ENCODE data around the gene KRT85.

KRT85 gene

GRCh38 chr12:52369809-52370208, 2.5 kb upstream of the KRT85 start:
- H3K27me3 ChIP-seq (replicated peaks; ENCODE audit: control insufficient read depth, insufficient read depth, low read length), result peaks cover 1% of the 10 kb centered on the region
- no peak for TF ChIP-seq CTCF (IDR thresholded peaks at IDR 0.05; ENCODE audit: insufficient read depth, low read length, poor library complexity, severe bottlenecking)

DNA sequence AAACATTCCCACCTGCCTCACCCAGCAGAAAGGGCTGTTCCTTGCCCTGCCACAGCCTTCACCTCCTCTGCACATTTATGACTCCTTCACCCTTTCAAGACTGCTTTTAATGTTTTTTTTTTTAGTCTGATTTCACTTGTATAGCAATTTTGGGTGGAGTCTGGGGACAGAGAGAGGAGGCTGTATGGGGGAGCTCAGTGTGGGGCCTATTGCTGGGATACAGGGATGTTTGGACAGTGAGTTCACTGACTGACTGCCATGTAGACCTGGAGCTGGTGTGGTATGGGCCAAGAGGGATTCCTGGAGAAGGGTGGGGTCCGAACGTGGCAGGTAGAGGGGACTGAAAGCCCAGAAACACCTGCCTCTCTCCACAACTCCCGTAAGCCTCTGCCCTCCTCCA, 1.9 kb upstream of the KRT85 start:
- peaks cover 1% of the 10 kb centered on the region for H3K27me3 ChIP-seq (replicated peaks; ENCODE audit: control insufficient read depth, insufficient read depth, low read length)
- no peak overlapping the region for H3K4me3 ChIP-seq (replicated peaks; ENCODE audit: low read depth, low read length)
- H3K36me3 ChIP-seq (ENCODE audit: control insufficient read depth, insufficient read depth, low read length), result no peaks in the 10 kb centered on the region
- TF ChIP-seq CTCF (IDR thresholded peaks at IDR 0.05; ENCODE audit: insufficient read depth, low read length, poor library complexity, severe bottlenecking), result no peak
- no peak for DNase-seq (ENCODE audit: extremely low read depth, insufficient read length)

More at GRCh38 chr12:52369809-52370208, 2.5 kb upstream of the KRT85 start:
- DNase-seq (ENCODE audit: extremely low read depth, insufficient read length), result no peak
- Histone ChIP-seq H3K4me3 (replicated peaks; ENCODE audit: low read depth, low read length) (no peak overlapping the region), H3K36me3 (ENCODE audit: control insufficient read depth, insufficient read depth, low read length) (no peaks in the 10 kb centered on the region)

DNA sequence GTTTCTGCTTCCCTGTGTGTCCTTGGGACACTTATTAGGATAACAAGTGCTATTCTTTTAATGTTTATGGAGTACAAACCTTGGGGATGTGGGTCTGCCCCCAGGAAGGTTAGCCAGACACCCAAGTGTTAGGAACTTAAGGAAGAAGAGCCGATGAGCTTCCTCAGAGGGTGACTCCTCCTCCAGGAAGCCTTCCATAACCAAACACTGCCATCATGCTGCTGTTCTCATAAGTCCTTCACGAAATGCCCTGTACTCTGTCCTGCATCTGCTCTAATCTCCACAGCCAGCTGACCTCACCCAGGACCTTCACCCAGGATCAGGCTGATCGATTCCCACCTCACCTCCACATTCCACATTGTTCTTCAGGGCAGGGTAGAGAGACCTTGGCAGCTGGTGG, 1.2 kb upstream of the KRT85 start:
- Histone ChIP-seq H3K27me3 (replicated peaks; ENCODE audit: control insufficient read depth, insufficient read depth, low read length) (peaks cover 1% of the 10 kb centered on the region), H3K4me3 (replicated peaks; ENCODE audit: low read depth, low read length) (no peak overlapping the region), H3K36me3 (ENCODE audit: control insufficient read depth, insufficient read depth, low read length) (no peaks in the 10 kb centered on the region)
- no peak for TF ChIP-seq CTCF (IDR thresholded peaks at IDR 0.05; ENCODE audit: insufficient read depth, low read length, poor library complexity, severe bottlenecking)
- no peak for DNase-seq (ENCODE audit: extremely low read depth, insufficient read length)

GRCh38 chr12:52367876-52368275, 595 bp upstream of the KRT85 start:
- H3K27me3 ChIP-seq (replicated peaks; ENCODE audit: control insufficient read depth, insufficient read depth, low read length), result peaks cover 1% of the 10 kb centered on the region
- no peak for DNase-seq (ENCODE audit: extremely low read depth, insufficient read length)
- H3K36me3 ChIP-seq (ENCODE audit: control insufficient read depth, insufficient read depth, low read length), result no peaks in the 10 kb centered on the region
- TF ChIP-seq CTCF (IDR thresholded peaks at IDR 0.05; ENCODE audit: insufficient read depth, low read length, poor library complexity, severe bottlenecking), result no peak
- no peak overlapping the region for H3K4me3 ChIP-seq (replicated peaks; ENCODE audit: low read depth, low read length)

DNA sequence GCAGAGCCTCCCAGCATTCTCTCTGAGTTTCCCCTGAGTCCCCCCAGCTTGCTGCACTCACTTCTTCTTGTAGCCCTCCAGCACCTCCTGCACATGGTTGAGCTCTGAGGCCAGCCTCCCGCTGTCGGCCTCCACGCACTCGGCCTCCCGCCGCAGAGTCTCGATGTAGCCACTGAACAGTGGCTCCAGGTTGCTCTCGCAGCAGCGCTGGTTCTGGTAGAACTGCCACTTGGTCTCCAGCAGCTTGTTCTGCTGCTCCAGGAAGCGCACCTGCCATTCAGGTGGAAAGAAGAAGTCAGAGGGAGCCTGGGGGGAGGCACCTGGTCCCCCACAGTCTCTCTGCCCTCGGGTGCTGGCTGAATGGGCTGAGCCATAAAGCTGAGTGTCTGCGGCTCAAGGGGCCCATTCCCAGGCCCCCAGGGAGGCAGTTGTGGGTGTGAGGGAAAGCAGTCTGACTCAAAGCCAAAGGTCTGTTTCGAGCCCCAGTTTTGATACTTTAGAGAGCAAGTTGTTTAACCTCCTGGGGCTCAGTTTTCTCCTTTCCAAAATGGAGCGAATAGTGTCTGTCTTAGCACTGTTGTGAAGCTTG, 2.3 kb downstream of the KRT85 start:
- H3K27me3 ChIP-seq (replicated peaks; ENCODE audit: control insufficient read depth, insufficient read depth, low read length), result no peaks in the 10 kb centered on the region; the same call in none of the 2 replicates
- DNase-seq (ENCODE audit: extremely low read depth, insufficient read length), result no peak
- no peak for TF ChIP-seq CTCF (IDR thresholded peaks at IDR 0.05; ENCODE audit: insufficient read depth, low read length, poor library complexity, severe bottlenecking)
- no peaks in the 10 kb centered on the region for H3K36me3 ChIP-seq (ENCODE audit: control insufficient read depth, insufficient read depth, low read length)
- no peak overlapping the region for H3K4me3 ChIP-seq (replicated peaks; ENCODE audit: low read depth, low read length)

DNA sequence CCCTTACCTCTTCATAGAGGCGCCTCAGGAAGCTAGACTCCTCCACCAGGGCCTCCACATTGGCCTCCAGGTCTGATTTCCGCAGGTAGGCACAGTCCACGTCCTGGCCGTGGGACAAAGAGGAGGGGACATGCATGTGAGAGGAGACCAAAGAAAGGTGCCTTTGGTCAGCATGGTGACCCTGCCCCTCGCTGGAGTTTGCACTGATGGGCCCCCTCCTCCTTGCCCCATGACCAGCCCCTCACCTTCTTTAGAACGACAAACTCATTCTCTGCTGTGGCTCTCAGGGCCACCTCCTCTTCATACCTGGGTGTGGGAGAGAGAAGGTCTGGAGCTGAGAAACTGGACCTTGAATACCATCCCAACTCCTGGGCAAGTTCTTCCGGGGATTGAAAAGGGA, 3.2 kb downstream of the KRT85 start:
- Histone ChIP-seq H3K36me3 (ENCODE audit: control insufficient read depth, insufficient read depth, low read length) (no peaks in the 10 kb centered on the region), H3K27me3 (replicated peaks; ENCODE audit: control insufficient read depth, insufficient read depth, low read length) (no peaks in the 10 kb centered on the region; the same call in none of the 2 replicates), H3K4me3 (replicated peaks; ENCODE audit: low read depth, low read length) (no peak overlapping the region)
- no peak for DNase-seq (ENCODE audit: extremely low read depth, insufficient read length)
- no peak for TF ChIP-seq CTCF (IDR thresholded peaks at IDR 0.05; ENCODE audit: insufficient read depth, low read length, poor library complexity, severe bottlenecking)
